Naive thymus-derived CD4-positive, alpha-beta T cell (primary cell): Measurements from ENCODE around the gene EDA. TPM values are rescaled to one million over a fixed set of nuclear protein-coding genes. Genes with fewer than 3 reads are reported as not detected.
"Not testable (repeated sequence)": the region's sequence is repeated elsewhere in the genome, so short reads cannot be mapped to it uniquely, and the experiment has no call there.

Source experiments
- ATAC-seq: fragments of 150-1000 bp; cut with Tn5 transposase; 2 replicates; pipeline ENCODE4 v1.10.0; 2021; ENCODE audit warnings: mild to moderate bottlenecking, moderate library complexity
- CTCF ChIA-PET: fragments of 350-600 bp; sonication (Branson Sonifier 250); formaldehyde crosslinking; loops from one replicate; lab custom pipeline; 2021; ENCODE audit warnings: antibody characterized with exemption; lab: Charles Lee
- POLR2A ChIA-PET: fragments of 350-600 bp; sonication (Branson Sonifier 250); formaldehyde crosslinking; loops from one replicate; lab custom pipeline; 2021; ENCODE audit warnings: antibody characterized with exemption, inconsistent platforms; lab: Charles Lee
- DNase-seq, 9 donors: peaks; one replicate each; pipeline versions ENCODE4 v3.0.0 to v3.0.0-alpha.2; 2020 to 2022; ENCODE audit warnings: mixed read lengths in 1 of 9
- H3K27ac ChIP-seq: one replicate; pipeline ENCODE4 v1.7.0; 2013; ENCODE audit warnings: mild to moderate bottlenecking, low read depth, low read length, moderate library complexity
- H3K27me3 ChIP-seq, 2 donors: one replicate each; pipeline ENCODE4 v1.7.0; 2013; ENCODE audit warnings: low read length in 2 of 2, mild to moderate bottlenecking in 2 of 2, moderate library complexity in 2 of 2; ENCODE audit not compliant: control insufficient read depth in 2 of 2, insufficient read depth in 2 of 2
- H3K36me3 ChIP-seq, 3 experiments: 1 replicate in 2 of 3; 2 replicates in 1 of 3; pipeline ENCODE4 v1.7.0; 2013; ENCODE audit warnings: low read length in 3 of 3, mild to moderate bottlenecking in 3 of 3, moderate library complexity in 1 of 3; ENCODE audit not compliant: insufficient read depth in 3 of 3, control insufficient read depth in 2 of 3
- H3K4me1 ChIP-seq, 2 donors: one replicate each; pipeline ENCODE4 v1.7.0; 2013; ENCODE audit warnings: low read length in 2 of 2, mild to moderate bottlenecking in 2 of 2, moderate library complexity in 1 of 2; ENCODE audit not compliant: control insufficient read depth in 2 of 2, insufficient read depth in 2 of 2
- H3K4me3 ChIP-seq: 2 replicates; pipeline ENCODE4 v1.7.0; 2013; ENCODE audit warnings: mild to moderate bottlenecking, low read length
- H3K9me3 ChIP-seq, 3 experiments: 1 replicate in 2 of 3; 2 replicates in 1 of 3; pipeline ENCODE4 v1.7.0; 2013; ENCODE audit warnings: low read length in 3 of 3; ENCODE audit not compliant: control insufficient read depth in 2 of 3
- H3K27ac Mint-ChIP-seq, 9 donors: one replicate each; pipeline ENCODE4 v1.8.0; 2020 to 2022; ENCODE audit warnings: mixed read lengths in 9 of 9, mild to moderate bottlenecking in 8 of 9, moderate library complexity in 5 of 9, inconsistent platforms in 2 of 9
- H3K27me3 Mint-ChIP-seq, 5 donors: one replicate each; pipeline ENCODE4 v1.8.0; 2021 to 2022; ENCODE audit warnings: mixed read lengths in 5 of 5, mild to moderate bottlenecking in 1 of 5
- H3K36me3 Mint-ChIP-seq, 5 donors: one replicate each; pipeline ENCODE4 v1.8.0; 2020 to 2022; ENCODE audit warnings: mixed read lengths in 5 of 5, mild to moderate bottlenecking in 3 of 5, inconsistent platforms in 1 of 5
- H3K4me1 Mint-ChIP-seq, 7 donors: one replicate each; pipeline ENCODE4 v1.8.0; 2020 to 2022; ENCODE audit warnings: mixed read lengths in 7 of 7, mild to moderate bottlenecking in 3 of 7, inconsistent platforms in 1 of 7
- H3K4me3 Mint-ChIP-seq, 10 donors: one replicate each; pipeline ENCODE4 v1.8.0; 2020 to 2022; ENCODE audit warnings: mild to moderate bottlenecking in 10 of 10, mixed read lengths in 10 of 10, moderate library complexity in 6 of 10, inconsistent platforms in 2 of 10
- H3K9me3 Mint-ChIP-seq, 11 donors: one replicate each; pipeline ENCODE4 v1.8.0; 2020 to 2022; ENCODE audit warnings: mixed read lengths in 11 of 11, mild to moderate bottlenecking in 4 of 11, inconsistent platforms in 1 of 11, moderate library complexity in 1 of 11
- intact Hi-C, 2 donors: fragments of 100-400 bp; cut with micrococcal nuclease; formaldehyde crosslinking; loops; one replicate each; pipeline ENCODE4 v1.15.1; 2023
- polyA plus RNA-seq, 2 donors: library from polyadenylated mRNA; unstranded; fragments of 300-500 nt; fragmentation: Illumina TruSeq; gene quantifications; one replicate each; pipeline ENCODE4 v1.2.3, GENCODE V29; 2021
- total RNA-seq, 6 experiments: library from RNA in 5 of 6; stranded (reverse) in 5 of 6; gene quantifications; 1 replicate in 5 of 6; 2 replicates in 1 of 6; pipeline ENCODE4 v1.2.3 and lab custom pipeline; 2021 to 2026

EDA gene
- total and polyA plus RNA-seq, 7 experiments from 2014 or later, result 1.1 to 14.3 (median 2.7) TPM

- no peaks in the 10 kb centered on the region for H3K27me3 Mint-ChIP-seq
- Histone ChIP-seq H3K27me3 (no peaks in the 10 kb centered on the region), H3K4me3 (no peak overlapping the region), H3K9me3 (no peaks in the 10 kb centered on the region), H3K36me3 (no peaks in the 10 kb centered on the region), H3K27ac (no peak overlapping the region), H3K4me1 (no peaks in the 10 kb centered on the region)
- peaks cover 0 to 6% (median 0%) of the 10 kb centered on the region in 5 donors for H3K36me3 Mint-ChIP-seq
- ATAC-seq, result no peak
- ChIA-PET POLR2A (no interaction called here), CTCF (no interaction called here)
- peaks cover 0 to 4% (median 0%) of the 10 kb centered on the region in 11 donors for H3K9me3 Mint-ChIP-seq
- no peak overlapping the region for H3K4me3 Mint-ChIP-seq
- no peak overlapping the region for H3K27ac Mint-ChIP-seq
- no peak for DNase-seq
- peaks cover 0 to 2% (median 0%) of the 10 kb centered on the region in 7 donors for H3K4me1 Mint-ChIP-seq
- intact Hi-C loops, result no loop called here
Measured at GRCh38 chrX:69993494-69993893, 377.6 kb downstream of the EDA start.

- no peaks in the 10 kb centered on the region for H3K36me3 ChIP-seq
- no peak overlapping the region for H3K27ac ChIP-seq
- ATAC-seq (no peak), DNase-seq (no peak)
- Mint-ChIP-seq H3K4me1 (peaks cover 0 to 2% (median 0%) of the 10 kb centered on the region in 7 donors), H3K36me3 (peaks cover 0 to 6% (median 0%) of the 10 kb centered on the region in 5 donors), H3K9me3 (peaks cover 0 to 6% (median 0%) of the 10 kb centered on the region in 11 donors), H3K4me3 (no peak overlapping the region), H3K27ac (no peak overlapping the region), H3K27me3 (no peaks in the 10 kb centered on the region)
- no peaks in the 10 kb centered on the region for H3K9me3 ChIP-seq
- ChIA-PET POLR2A (no interaction called here), CTCF (no interaction called here)
- intact Hi-C loops, result no loop called here
- no peaks in the 10 kb centered on the region for H3K4me1 ChIP-seq
- H3K27me3 ChIP-seq, result no peaks in the 10 kb centered on the region
- H3K4me3 ChIP-seq, result no peak overlapping the region
Measured at GRCh38 chrX:69995362-69996112, 379.6 kb downstream of the EDA start.

DNA sequence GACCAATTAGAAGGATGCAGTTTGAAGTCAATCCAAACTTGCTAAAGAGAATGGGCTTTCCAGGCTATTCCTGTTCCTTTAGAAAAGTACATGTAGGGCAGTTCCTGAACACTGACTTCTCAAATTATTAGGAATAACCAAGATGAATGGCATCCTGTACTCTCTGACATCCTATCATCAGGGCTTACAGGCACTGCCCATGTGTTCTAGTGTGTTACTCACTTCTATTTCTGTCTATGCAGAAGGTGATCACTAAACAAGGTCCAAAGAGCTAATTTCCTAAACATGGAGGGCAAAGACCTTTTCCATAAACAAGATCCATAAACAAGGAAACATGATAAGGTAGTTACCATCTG, 380.2 kb downstream of the EDA start:
- no peaks in the 10 kb centered on the region for H3K4me1 ChIP-seq
- no peaks in the 10 kb centered on the region for H3K36me3 ChIP-seq
- H3K27ac ChIP-seq, result no peak overlapping the region
- H3K4me3 ChIP-seq, result no peak overlapping the region
- H3K27me3 Mint-ChIP-seq, result no peaks in the 10 kb centered on the region
- H3K27me3 ChIP-seq, result no peaks in the 10 kb centered on the region
- no peaks in the 10 kb centered on the region for H3K9me3 ChIP-seq
- no peaks in the 10 kb centered on the region for H3K4me1 Mint-ChIP-seq
- H3K36me3 Mint-ChIP-seq, result peaks cover 0 to 6% (median 0%) of the 10 kb centered on the region in 5 donors
- ATAC-seq (no peak), DNase-seq (no peak)
- peaks cover 0 to 6% (median 0%) of the 10 kb centered on the region in 11 donors for H3K9me3 Mint-ChIP-seq
- ChIA-PET CTCF (no interaction called here), POLR2A (no interaction called here)
- intact Hi-C loops, result no loop called here
- H3K27ac Mint-ChIP-seq, result no peak overlapping the region
- H3K4me3 Mint-ChIP-seq, result no peak overlapping the region

- H3K36me3 Mint-ChIP-seq, H3K9me3 Mint-ChIP-seq, H3K9me3 ChIP-seq, H3K4me1 Mint-ChIP-seq, DNase-seq, intact Hi-C loops, H3K4me3 ChIP-seq, H3K27me3 Mint-ChIP-seq, H3K4me3 Mint-ChIP-seq, H3K27ac ChIP-seq, CTCF ChIA-PET, ATAC-seq, H3K4me1 ChIP-seq, H3K27me3 ChIP-seq, POLR2A ChIA-PET, H3K36me3 ChIP-seq: not testable (repeated sequence)
- peak overlapping the region in 1 of 9 donors; percentile 82 for H3K27ac Mint-ChIP-seq
Measured at GRCh38 chrX:69998299-69998698, 382.4 kb downstream of the EDA start.

DNA sequence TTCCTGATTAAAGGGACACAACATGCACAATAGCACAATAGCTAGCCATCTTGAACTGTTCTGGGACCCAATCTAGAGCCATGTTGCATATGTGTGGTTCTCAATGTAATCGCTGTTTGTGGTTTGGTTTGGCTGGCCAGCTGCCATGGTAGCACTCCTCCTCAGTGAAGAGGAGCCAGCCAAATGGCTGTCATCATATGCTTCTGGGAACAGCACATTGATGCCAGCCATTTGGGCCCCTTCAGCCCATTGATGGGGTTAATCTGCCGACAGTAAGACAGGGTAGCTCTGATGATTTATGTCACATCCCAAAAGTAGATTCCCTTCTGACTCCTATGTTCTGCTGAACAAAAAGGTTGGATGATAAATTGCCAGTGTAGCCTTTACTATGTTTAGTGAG, 385.4 kb downstream of the EDA start:
- Mint-ChIP-seq H3K36me3 (peaks cover 0 to 6% (median 0%) of the 10 kb centered on the region in 5 donors), H3K4me3 (no peak overlapping the region), H3K9me3 (peaks cover 0 to 6% (median 0%) of the 10 kb centered on the region in 11 donors), H3K4me1 (no peaks in the 10 kb centered on the region), H3K27me3 (no peaks in the 10 kb centered on the region), H3K27ac (no peak overlapping the region)
- ChIA-PET POLR2A (no interaction called here), CTCF (no interaction called here)
- intact Hi-C loops, result no loop called here
- Histone ChIP-seq H3K9me3 (no peaks in the 10 kb centered on the region), H3K4me3 (no peak overlapping the region), H3K36me3 (no peaks in the 10 kb centered on the region), H3K27ac (no peak overlapping the region), H3K27me3 (no peaks in the 10 kb centered on the region), H3K4me1 (no peaks in the 10 kb centered on the region)
- ATAC-seq, result no peak
- DNase-seq, result no peak

- Mint-ChIP-seq H3K4me3 (no peak overlapping the region), H3K36me3 (peaks cover 0 to 4% (median 0%) of the 10 kb centered on the region in 5 donors), H3K4me1 (no peaks in the 10 kb centered on the region), H3K27ac (no peak overlapping the region), H3K9me3 (peaks cover 0 to 6% (median 0%) of the 10 kb centered on the region in 11 donors), H3K27me3 (no peaks in the 10 kb centered on the region)
- H3K27ac ChIP-seq, result no peak overlapping the region
- no peaks in the 10 kb centered on the region for H3K4me1 ChIP-seq
- no peaks in the 10 kb centered on the region for H3K9me3 ChIP-seq
- H3K36me3 ChIP-seq, result no peaks in the 10 kb centered on the region
- ChIA-PET POLR2A (no interaction called here), CTCF (no interaction called here)
- no peak for DNase-seq
- intact Hi-C loops, result no loop called here
- H3K4me3 ChIP-seq, result no peak overlapping the region
- H3K27me3 ChIP-seq, result no peaks in the 10 kb centered on the region
- no peak for ATAC-seq
Measured at GRCh38 chrX:70001708-70002341, 385.9 kb downstream of the EDA start.

DNA sequence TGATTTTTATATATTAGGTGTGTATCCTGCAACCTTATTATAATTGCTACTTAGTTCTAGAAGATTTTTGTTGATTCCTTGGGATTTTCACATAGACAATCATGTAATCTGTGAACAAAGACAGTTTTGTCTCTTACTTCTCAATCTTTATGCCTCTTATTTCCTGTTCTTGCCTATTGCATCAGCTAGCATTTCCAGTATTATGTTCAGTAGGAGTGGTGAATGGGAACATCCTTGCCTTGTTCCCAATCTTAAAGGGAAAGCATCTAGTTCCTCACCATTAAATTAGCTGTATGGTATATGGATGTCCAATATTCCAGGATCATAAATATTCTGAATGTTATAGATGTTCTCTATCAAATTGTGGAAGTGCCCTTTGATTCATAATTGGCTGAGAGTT, 392.0 kb downstream of the EDA start:
- Mint-ChIP-seq H3K27me3 (no peaks in the 10 kb centered on the region), H3K4me1 (no peaks in the 10 kb centered on the region), H3K27ac (no peak overlapping the region), H3K9me3 (peaks cover 0 to 9% (median 0%) of the 10 kb centered on the region in 11 donors), H3K36me3 (peaks cover 0 to 3% (median 0%) of the 10 kb centered on the region in 5 donors), H3K4me3 (no peak overlapping the region)
- intact Hi-C loops, result no loop called here
- ChIA-PET CTCF (no interaction called here), POLR2A (no interaction called here)
- H3K9me3 ChIP-seq, result no peaks in the 10 kb centered on the region
- H3K4me3 ChIP-seq, result no peak overlapping the region
- DNase-seq (no peak), ATAC-seq (no peak)
- no peak overlapping the region for H3K27ac ChIP-seq
- H3K36me3 ChIP-seq, result no peaks in the 10 kb centered on the region
- H3K27me3 ChIP-seq, result no peaks in the 10 kb centered on the region
- no peaks in the 10 kb centered on the region for H3K4me1 ChIP-seq
